Activated CD4-positive, alpha-beta memory T cell treated with anti-CD3 and anti-CD28 coated beads for 36 hours (primary cell): ENCODE data around the gene PLEKHH2. TPM values are rescaled to one million over a fixed set of nuclear protein-coding genes. Genes with fewer than 3 reads are reported as not detected.

ENCODE experiments used
- CTCF ChIA-PET: fragments of 350-600 bp; sonication (Branson Sonifier 250); formaldehyde crosslinking; loops from one replicate; lab custom pipeline; 2021; ENCODE audit warnings: antibody characterized with exemption, inconsistent platforms; lab: Charles Lee
- POLR2A ChIA-PET: fragments of 350-600 bp; sonication (Branson Sonifier 250); formaldehyde crosslinking; loops from one replicate; lab custom pipeline; 2021; ENCODE audit warnings: antibody characterized with exemption; lab: Charles Lee
- DNase-seq: peaks from one replicate; pipeline ENCODE4 v3.0.0-alpha.2; 2020
- H3K27ac Mint-ChIP-seq: one replicate; pipeline ENCODE4 v1.8.0; 2021; ENCODE audit warnings: mixed read lengths
- H3K27me3 Mint-ChIP-seq: one replicate; pipeline ENCODE4 v1.8.0; 2021; ENCODE audit warnings: mixed read lengths
- H3K36me3 Mint-ChIP-seq: one replicate; pipeline ENCODE4 v1.8.0; 2021; ENCODE audit warnings: mixed read lengths
- H3K4me1 Mint-ChIP-seq: one replicate; pipeline ENCODE4 v1.8.0; 2021; ENCODE audit warnings: low read depth, mixed read lengths
- H3K4me3 Mint-ChIP-seq: one replicate; pipeline ENCODE4 v1.8.0; 2021; ENCODE audit warnings: mild to moderate bottlenecking, mixed read lengths
- H3K9me3 Mint-ChIP-seq: one replicate; pipeline ENCODE4 v1.8.0; 2021; ENCODE audit warnings: mixed read lengths
- intact Hi-C: fragments of 100-400 bp; cut with micrococcal nuclease; formaldehyde crosslinking; loops from one replicate; pipeline ENCODE4 v1.15.1; 2023
- total RNA-seq, 2 experiments: library from RNA; stranded (reverse); gene quantifications; one replicate each; pipeline ENCODE4 v1.2.3, GENCODE V29; 2021

Gene PLEKHH2
- total RNA-seq, 2 experiments from 2014 or later: 0.73 to 0.81 TPM

DNA sequence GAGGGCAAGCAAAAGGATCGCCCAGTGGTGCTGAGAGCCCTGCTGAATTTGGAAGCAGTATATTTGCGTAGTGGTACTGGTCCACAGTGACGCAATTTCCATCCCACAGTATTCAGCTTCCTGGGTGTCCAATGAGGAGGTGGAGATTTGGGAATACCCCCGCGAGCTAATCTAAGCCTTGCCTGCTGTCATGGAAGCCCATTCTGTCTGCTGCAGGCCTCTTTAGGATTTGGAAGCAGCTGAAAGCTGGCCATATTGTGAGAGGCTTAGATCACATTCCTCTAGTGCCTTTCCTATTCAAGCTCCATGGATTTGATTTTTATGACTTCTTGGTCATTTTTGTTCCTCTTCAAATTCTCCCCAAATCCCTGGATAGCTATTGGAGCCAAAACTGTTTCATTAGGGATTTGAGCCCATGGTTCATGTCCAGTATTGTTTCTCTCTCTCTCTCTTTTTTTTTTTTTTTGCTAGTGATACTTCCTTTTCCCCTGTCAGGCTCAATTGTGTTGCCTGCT lies 114.5 kb downstream of the PLEKHH2 start:
- Mint-ChIP-seq H3K27ac (no peak overlapping the region), H3K9me3 (no peaks in the 10 kb centered on the region), H3K36me3 (no peaks in the 10 kb centered on the region), H3K4me3 (no peak overlapping the region), H3K27me3 (peaks cover 2% of the 10 kb centered on the region), H3K4me1 (no peaks in the 10 kb centered on the region)
- CTCF ChIA-PET: no interaction called here
- POLR2A ChIA-PET: no interaction called here
- intact Hi-C loops: no loop called here
- DNase-seq: no peak

DNA sequence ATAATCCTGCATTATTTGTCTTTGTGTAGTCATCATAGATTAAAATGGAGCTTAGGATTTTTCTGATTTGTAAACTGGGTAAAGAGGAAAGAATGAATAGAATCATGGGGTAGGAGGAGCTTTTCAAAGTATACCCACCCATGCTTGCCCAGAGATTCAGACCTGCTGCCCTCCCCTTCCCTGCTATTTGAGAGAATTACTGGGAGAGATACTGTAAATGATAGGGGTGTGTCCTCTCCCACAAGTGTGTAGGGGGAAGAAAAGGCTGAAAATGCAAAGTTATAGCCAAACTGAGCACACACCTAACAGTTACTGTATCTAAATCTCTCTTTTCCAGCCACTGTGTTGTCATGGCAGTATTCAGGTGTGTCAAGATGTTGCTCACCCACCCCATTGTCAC lies 115.2 kb downstream of the PLEKHH2 start:
- H3K9me3 Mint-ChIP-seq: no peaks in the 10 kb centered on the region
- H3K4me3 Mint-ChIP-seq: no peak overlapping the region
- H3K36me3 Mint-ChIP-seq: no peaks in the 10 kb centered on the region
- H3K4me1 Mint-ChIP-seq: no peaks in the 10 kb centered on the region
- intact Hi-C loops: no loop called here
- CTCF ChIA-PET: no interaction called here
- peaks cover 3% of the 10 kb centered on the region for H3K27me3 Mint-ChIP-seq
- H3K27ac Mint-ChIP-seq: no peak overlapping the region
- DNase-seq: no peak
- POLR2A ChIA-PET: no interaction called here

DNA sequence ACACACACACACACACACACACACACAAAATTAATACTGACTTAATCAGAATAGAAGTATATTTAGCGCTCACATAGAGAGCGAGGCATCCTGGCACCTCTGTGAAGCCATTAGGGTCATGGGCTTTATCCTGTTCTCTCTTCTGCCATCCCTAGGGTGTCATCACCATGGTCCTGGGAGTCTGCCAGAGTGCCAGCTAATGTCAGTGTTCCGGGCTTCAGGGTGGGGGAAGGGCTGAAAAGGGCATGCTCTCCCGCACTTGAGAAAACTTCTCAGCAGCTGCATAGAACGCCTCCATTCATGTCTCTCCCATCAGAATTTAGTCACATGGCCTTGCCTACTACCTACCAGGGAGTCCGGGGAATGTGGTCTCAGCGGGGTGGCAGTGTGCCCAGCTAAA lies 117.1 kb downstream of the PLEKHH2 start:
- CTCF ChIA-PET: interaction anchor here (1.2 kb wide), 1 partner anchor 117 kb away, joined by 3 read pairs; the partner anchor contains the start of gene PLEKHH2
- Mint-ChIP-seq H3K9me3 (no peaks in the 10 kb centered on the region), H3K36me3 (no peaks in the 10 kb centered on the region), H3K4me3 (no peak overlapping the region), H3K4me1 (no peaks in the 10 kb centered on the region), H3K27me3 (peaks cover 3% of the 10 kb centered on the region), H3K27ac (no peak overlapping the region)
- intact Hi-C loops: no loop called here
- no peak for DNase-seq
- POLR2A ChIA-PET: no interaction called here

DNA sequence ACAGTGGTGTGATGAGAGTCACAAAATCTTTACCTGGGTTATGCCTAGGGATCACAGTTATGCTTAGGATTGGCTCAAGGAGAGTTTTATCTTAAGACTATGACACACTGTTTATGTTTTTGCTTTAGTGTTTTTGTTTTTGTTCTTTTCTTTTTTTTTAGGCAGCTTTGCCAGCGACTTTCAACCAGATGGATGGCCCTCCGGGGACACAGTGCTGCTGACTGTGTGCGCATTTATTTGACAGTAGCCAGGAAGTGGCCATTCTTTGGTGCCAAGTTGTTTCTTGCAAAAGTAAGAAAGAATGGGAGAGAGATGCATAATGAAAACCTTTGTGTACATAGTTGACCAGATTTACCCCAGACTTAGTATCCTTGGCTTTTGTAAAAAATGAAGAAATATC lies 121.7 kb downstream of the PLEKHH2 start:
- intact Hi-C loops: no loop called here
- no peaks in the 10 kb centered on the region for H3K36me3 Mint-ChIP-seq
- H3K27me3 Mint-ChIP-seq: peaks cover 3% of the 10 kb centered on the region
- H3K9me3 Mint-ChIP-seq: no peaks in the 10 kb centered on the region
- H3K4me3 Mint-ChIP-seq: no peak overlapping the region
- ChIA-PET CTCF (no interaction called here), POLR2A (no interaction called here)
- DNase-seq: no peak
- H3K27ac Mint-ChIP-seq: no peak overlapping the region
- H3K4me1 Mint-ChIP-seq: peaks cover 3% of the 10 kb centered on the region

DNA sequence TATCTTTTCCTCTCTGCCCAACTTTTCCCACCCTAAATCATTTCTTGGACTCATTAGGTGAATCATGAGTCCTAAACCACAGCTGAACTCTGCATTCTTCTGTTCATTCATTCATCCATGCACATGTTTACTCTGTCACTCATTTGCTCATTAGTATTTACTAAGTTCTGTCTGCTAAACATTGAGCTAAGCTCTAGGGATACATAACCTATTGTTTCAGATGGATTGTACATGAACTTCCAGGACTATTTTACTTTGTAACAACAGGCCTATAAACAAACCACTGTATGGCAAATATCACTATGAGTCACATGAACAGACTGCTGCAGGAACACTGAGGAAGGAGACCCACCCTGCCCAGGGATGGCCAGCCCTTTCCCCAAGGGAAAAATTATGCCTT lies 122.1 kb downstream of the PLEKHH2 start:
- H3K27me3 Mint-ChIP-seq: peaks cover 2% of the 10 kb centered on the region
- no peak overlapping the region for H3K27ac Mint-ChIP-seq
- DNase-seq: no peak
- POLR2A ChIA-PET: no interaction called here
- peaks cover 3% of the 10 kb centered on the region for H3K4me1 Mint-ChIP-seq
- H3K36me3 Mint-ChIP-seq: no peaks in the 10 kb centered on the region
- intact Hi-C loops: no loop called here
- CTCF ChIA-PET: no interaction called here
- H3K4me3 Mint-ChIP-seq: no peak overlapping the region
- no peaks in the 10 kb centered on the region for H3K9me3 Mint-ChIP-seq

DNA sequence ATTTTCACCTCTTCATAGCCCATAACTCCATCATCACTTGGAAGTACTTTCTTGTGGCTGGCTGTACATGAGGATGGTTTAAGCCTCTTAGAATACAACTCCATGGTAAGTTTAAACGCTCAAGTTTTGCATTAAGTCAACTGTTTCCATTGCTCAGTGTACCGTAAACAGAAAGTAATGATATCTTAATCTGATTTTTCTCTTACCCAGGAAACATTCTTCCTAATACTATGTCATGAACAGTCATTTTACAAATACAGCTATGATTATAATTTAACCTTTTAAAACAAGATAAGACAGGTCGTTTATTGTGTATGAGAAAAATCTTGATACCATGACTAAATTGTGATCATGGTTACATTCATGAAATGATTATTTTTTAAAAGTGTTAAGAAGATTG lies 125.2 kb downstream of the PLEKHH2 start:
- H3K36me3 Mint-ChIP-seq: no peaks in the 10 kb centered on the region
- H3K27ac Mint-ChIP-seq: no peak overlapping the region
- H3K4me1 Mint-ChIP-seq: peaks cover 17% of the 10 kb centered on the region
- POLR2A ChIA-PET: no interaction called here
- DNase-seq: no peak
- no peak overlapping the region for H3K4me3 Mint-ChIP-seq
- intact Hi-C loops: loop anchor here (1.0 to 5.0 kb wide), 3 partner anchors 14 to 335 kb away; no protein-coding TSS in a partner anchor
- CTCF ChIA-PET: interaction anchor here (1.3 kb wide), 1 partner anchor 12 kb away, joined by 4 read pairs; the partner anchor contains the start of gene DYNC2LI1
- no peaks in the 10 kb centered on the region for H3K27me3 Mint-ChIP-seq
- H3K9me3 Mint-ChIP-seq: no peaks in the 10 kb centered on the region

DNA sequence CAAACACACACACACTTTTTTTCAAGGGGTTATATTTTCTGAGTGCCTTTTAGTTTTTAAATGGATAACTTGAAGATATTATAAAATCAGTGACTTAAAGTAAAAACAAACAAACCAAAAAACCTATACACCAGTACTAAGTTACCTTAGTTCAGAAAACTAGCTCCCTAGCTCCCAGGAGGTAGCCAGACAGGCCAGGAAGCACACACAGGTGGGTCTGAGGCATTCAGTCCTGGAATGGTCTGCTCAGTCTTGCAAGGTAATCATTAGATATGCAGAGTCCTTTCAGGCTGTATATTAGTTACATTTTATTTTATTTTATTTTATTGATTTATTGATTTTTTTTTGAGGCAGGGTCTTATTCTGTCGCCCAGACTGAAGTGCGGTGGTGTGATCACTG lies 126.0 kb downstream of the PLEKHH2 start:
- no peak for DNase-seq
- Mint-ChIP-seq H3K4me1 (peaks cover 17% of the 10 kb centered on the region), H3K27me3 (peaks cover 2% of the 10 kb centered on the region), H3K9me3 (no peaks in the 10 kb centered on the region), H3K4me3 (no peak overlapping the region), H3K27ac (no peak overlapping the region), H3K36me3 (no peaks in the 10 kb centered on the region)
- ChIA-PET CTCF (interaction anchor here (1.3 kb wide), 1 partner anchor 11 kb away, joined by 4 read pairs; the partner anchor contains the start of gene DYNC2LI1), POLR2A (no interaction called here)
- intact Hi-C loops: loop anchor here (5.0 kb wide), 1 partner anchor 336 kb away; no protein-coding TSS in a partner anchor

DNA sequence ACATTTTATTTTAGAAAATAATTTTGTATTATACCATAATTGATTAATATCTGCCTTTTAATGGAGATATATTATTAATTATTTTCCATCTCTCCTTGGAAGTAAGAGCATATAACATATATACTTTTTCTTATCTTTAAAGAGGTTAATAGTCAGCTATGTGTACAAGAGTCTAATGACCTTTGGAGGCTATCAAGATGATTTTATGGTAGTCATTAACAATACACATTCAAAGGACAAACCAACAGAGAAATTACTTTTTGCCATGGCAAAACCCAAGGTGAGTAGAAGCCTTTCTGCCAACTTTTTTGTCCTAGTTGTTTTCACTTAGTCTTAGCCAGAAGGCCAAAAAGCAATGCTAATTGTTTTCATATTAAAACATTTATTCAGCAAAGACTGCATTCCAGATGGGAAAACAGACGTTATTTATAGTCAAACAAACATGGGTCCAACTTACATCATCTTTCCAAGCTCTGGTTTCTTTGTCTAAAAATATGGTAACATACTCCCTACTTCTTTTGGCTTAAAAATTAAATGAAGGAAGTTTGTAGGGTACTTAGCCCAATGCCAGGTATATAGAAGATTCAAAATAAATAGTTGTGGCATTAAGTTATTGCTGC lies 127.1 kb downstream of the PLEKHH2 start:
- no peak for DNase-seq
- peaks cover 17% of the 10 kb centered on the region for H3K4me1 Mint-ChIP-seq
- H3K27me3 Mint-ChIP-seq: peaks cover 2% of the 10 kb centered on the region
- H3K27ac Mint-ChIP-seq: no peak overlapping the region
- H3K4me3 Mint-ChIP-seq: no peak overlapping the region
- intact Hi-C loops: loop anchor here (5.0 kb wide), 1 partner anchor 337 kb away; no protein-coding TSS in a partner anchor
- ChIA-PET POLR2A (interaction anchor here (0.9 kb wide), 1 partner anchor 10 kb away, joined by 3 read pairs; no protein-coding TSS in a partner anchor), CTCF (interaction anchor here (1.1 kb wide), 1 partner anchor 34 kb away, joined by 4 read pairs; no protein-coding TSS in a partner anchor)
- no peaks in the 10 kb centered on the region for H3K9me3 Mint-ChIP-seq
- H3K36me3 Mint-ChIP-seq: no peaks in the 10 kb centered on the region

DNA sequence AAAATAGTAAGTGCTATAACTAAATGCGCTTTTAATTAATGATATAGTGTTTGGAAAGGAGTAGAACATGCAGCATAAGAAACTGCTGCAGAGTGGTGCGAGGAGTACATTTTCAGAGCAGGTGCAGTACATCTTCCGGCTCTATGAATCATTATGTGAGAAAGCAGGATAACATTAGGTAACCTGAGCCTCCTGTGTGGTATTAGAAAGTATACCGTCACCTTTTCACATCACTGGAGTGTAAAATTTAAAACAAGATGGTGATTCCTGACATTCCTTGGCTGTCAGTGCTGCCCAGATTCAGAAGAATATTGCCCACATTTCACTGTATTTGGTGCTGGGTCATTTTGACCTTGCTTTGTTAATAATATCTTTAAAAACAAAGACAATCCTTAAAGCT lies 128.9 kb downstream of the PLEKHH2 start:
- Mint-ChIP-seq H3K4me3 (no peak overlapping the region), H3K36me3 (no peaks in the 10 kb centered on the region), H3K27me3 (peaks cover 2% of the 10 kb centered on the region), H3K9me3 (no peaks in the 10 kb centered on the region), H3K4me1 (peaks cover 17% of the 10 kb centered on the region), H3K27ac (no peak overlapping the region)
- CTCF ChIA-PET: no interaction called here
- no peak for DNase-seq
- intact Hi-C loops: no loop called here
- POLR2A ChIA-PET: no interaction called here

DNA sequence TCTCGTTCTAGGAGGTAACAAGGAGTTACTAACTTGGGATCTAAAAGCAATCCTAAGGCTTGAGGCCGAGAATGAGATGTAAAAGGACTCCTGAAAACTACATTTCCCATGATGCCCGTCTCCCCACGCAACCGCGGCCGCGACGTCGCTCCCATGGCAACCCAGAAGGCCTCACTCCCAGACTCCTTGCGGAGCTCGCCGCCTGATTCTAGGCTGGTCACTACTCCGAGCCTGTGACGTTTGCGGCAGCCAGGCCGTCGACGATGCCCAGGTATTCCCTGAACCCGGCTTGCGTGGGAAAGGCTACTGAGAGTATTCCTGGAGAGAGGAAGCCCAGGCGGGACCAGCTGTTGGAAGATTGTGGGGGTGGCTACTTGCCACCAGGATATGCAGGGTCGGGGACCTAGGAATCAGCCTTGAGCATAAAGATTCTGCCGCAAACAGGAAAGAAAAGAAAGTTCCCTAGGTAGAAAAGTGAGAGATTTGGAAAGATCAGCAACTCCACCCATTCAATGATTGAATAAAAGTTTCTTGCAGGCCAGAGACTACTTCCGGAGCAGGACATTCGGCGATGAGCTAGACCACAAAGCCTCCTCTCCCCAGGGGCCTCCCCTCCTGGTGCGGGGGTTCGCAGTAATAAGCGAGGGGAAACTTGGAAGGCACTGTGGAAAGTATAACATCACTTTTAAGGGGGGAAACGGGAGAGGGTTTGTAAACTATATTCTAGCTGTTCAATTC lies 137.0 kb downstream of the PLEKHH2 start, which contains the start of gene DYNC2LI1:
DYNC2LI1 (plus strand) TSS at position 164 of the 738 bp plus-strand sequence; CDS start at position 264, 100 bp downstream.
- H3K9me3 Mint-ChIP-seq: no peaks in the 10 kb centered on the region
- peak within 1 kb of the TSS; percentile 95 for H3K4me3 Mint-ChIP-seq
- H3K36me3 Mint-ChIP-seq: peaks cover 3% of the 10 kb centered on the region
- intact Hi-C loops: loop anchor here (10.0 kb wide), 2 partner anchors 139 to 1061 kb away; partner anchors contain the start of gene PLEKHH2
- H3K4me1 Mint-ChIP-seq: peaks cover 25% of the 10 kb centered on the region
- POLR2A ChIA-PET: interaction anchor here (0.8 kb wide), 1 partner anchor 9 kb away, joined by 3 read pairs; no protein-coding TSS in a partner anchor
- peak; percentile 91 for DNase-seq
- no peaks in the 10 kb centered on the region for H3K27me3 Mint-ChIP-seq
- H3K27ac Mint-ChIP-seq: peak within 1 kb of the TSS; percentile 82
- CTCF ChIA-PET: interaction anchor here (1.0 to 1.7 kb wide), 2 partner anchors 12 to 161 kb away, joined by 4 to 6 read pairs; no protein-coding TSS in a partner anchor

DNA sequence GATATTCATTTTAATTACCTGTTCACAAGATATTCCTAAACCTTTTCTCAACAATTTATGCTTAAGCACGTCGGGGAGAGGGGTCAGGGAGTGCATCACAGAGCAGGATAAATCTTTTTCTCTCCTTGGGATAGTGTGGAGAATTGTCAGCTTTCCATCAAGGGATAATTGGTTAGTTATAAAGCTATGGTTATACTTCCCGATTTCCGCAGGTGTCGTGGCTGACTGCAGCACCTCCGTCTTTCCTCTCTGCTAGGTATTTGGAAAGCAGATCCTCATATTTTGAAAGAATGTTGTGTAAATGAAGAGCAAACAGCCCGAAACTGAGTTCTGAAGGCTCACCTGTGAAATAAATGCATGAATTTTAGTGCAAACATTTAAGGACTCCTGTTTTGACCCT lies 137.6 kb downstream of the PLEKHH2 start:
- intact Hi-C loops: loop anchor here (10.0 kb wide), 2 partner anchors 140 to 1060 kb away; partner anchors contain the start of gene PLEKHH2
- POLR2A ChIA-PET: interaction anchor here (0.8 kb wide), 1 partner anchor 10 kb away, joined by 3 read pairs; no protein-coding TSS in a partner anchor
- Mint-ChIP-seq H3K27me3 (no peaks in the 10 kb centered on the region), H3K9me3 (no peaks in the 10 kb centered on the region), H3K4me1 (peaks cover 25% of the 10 kb centered on the region), H3K27ac (no peak overlapping the region), H3K4me3 (peak overlapping the region; percentile 95), H3K36me3 (peaks cover 3% of the 10 kb centered on the region)
- CTCF ChIA-PET: interaction anchor here (1.0 to 1.7 kb wide), 3 partner anchors 12 to 163 kb away, joined by 3 to 6 read pairs (median 4); no protein-coding TSS in a partner anchor
- no peak for DNase-seq
